Measurements from ENCODE around the gene NLRP7. TPM values are rescaled to one million over a fixed set of nuclear protein-coding genes. Genes with fewer than 3 reads are reported as not detected.

Gene NLRP7
- total RNA-seq, 1 donor from 2014 or later = not detected

DNA sequence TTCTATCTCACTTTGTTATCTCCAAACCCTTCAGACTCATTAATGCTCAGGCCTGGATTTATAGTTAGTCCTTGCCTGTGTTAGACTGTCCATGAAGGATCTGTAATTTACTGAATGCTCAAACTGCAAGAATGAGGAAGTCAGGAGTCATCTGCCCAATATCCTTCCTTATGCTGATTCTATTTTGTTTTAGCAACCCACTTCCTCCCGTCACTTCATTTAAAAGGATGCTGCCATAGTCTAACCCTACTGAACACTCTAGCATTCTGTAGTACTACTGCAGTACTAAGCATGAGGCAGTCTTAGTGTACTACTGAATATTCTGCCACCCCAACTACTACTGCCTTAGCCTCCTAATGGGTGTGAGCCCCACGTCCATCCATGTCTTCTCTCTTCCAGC lies 71.8 kb downstream of the NLRP7 start:
- no peak overlapping the region for H3K4me3 ChIP-seq (ENCODE audit: low read depth, low read length)
- TF ChIP-seq, protein P1, sequence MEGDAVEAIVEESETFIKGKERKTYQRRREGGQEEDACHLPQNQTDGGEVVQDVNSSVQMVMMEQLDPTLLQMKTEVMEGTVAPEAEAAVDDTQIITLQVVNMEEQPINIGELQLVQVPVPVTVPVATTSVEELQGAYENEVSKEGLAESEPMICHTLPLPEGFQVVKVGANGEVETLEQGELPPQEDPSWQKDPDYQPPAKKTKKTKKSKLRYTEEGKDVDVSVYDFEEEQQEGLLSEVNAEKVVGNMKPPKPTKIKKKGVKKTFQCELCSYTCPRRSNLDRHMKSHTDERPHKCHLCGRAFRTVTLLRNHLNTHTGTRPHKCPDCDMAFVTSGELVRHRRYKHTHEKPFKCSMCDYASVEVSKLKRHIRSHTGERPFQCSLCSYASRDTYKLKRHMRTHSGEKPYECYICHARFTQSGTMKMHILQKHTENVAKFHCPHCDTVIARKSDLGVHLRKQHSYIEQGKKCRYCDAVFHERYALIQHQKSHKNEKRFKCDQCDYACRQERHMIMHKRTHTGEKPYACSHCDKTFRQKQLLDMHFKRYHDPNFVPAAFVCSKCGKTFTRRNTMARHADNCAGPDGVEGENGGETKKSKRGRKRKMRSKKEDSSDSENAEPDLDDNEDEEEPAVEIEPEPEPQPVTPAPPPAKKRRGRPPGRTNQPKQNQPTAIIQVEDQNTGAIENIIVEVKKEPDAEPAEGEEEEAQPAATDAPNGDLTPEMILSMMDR (conservative IDR thresholded peaks at IDR 0.05; ENCODE audit: low read depth, low read length) = no peak
- DNase-seq (ENCODE audit: low read depth) = no peak

DNA sequence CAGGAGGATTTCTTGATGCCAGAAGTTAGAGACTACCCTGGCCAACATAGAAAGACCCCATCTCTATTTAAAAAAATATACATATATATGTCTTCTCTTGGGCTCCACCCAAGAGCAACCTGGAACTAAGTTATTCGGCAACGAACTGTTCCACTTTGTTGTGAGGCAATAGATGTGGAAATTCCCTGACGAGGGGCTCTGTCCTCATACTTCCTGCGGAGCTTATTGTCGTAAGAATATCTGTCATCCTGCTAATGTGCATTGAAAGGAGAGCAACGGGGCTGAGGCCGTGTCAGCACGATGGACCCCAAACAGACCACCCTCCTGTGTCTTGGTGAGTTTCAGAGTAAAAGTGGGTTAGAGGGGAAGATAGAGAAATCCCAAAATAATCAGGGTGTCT lies 73.3 kb downstream of the NLRP7 start, which contains the start of gene FCAR:
Gene FCAR, plus strand, starts transcription at position 246 of the 400 bp plus-strand sequence. Its CDS starts 55 bp downstream, at position 301.
- TF ChIP-seq, protein P1 (conservative IDR thresholded peaks at IDR 0.05; ENCODE audit: low read depth, low read length) = no peak
- H3K4me3 ChIP-seq (ENCODE audit: low read depth, low read length) = no peak within 1 kb of the TSS

More for the DNA sequence above, 73.3 kb downstream of the NLRP7 start, which contains the start of gene FCAR:
- no peak for DNase-seq (ENCODE audit: low read depth)

Other genes starting within 250 kb of the NLRP7 start
- gene KIR3DL3, start 223.1 kb downstream of the NLRP7 start, total RNA-seq = not detected in 2 replicates
- not detected in 2 replicates for gene KIR2DL3, start 209.0 kb downstream of the NLRP7 start, total RNA-seq
- gene KIR2DL1, start 177.7 kb downstream of the NLRP7 start, total RNA-seq = not detected in 2 replicates
- gene KIR2DL4, start 143.9 kb downstream of the NLRP7 start, total RNA-seq = not detected in 2 replicates
- not detected in 2 replicates for gene KIR3DL1, start 131.1 kb downstream of the NLRP7 start, total RNA-seq
- gene KIR2DS4, start 114.9 kb downstream of the NLRP7 start, total RNA-seq = not detected in 2 replicates
- gene KIR3DL2, start 97.1 kb downstream of the NLRP7 start, total RNA-seq = not detected in 2 replicates
- not detected in 2 replicates for gene FCAR, start 73.3 kb downstream of the NLRP7 start, total RNA-seq
- gene NCR1, start 41.4 kb downstream of the NLRP7 start, total RNA-seq = not detected in 2 replicates
- gene NLRP2, start 18.8 kb upstream of the NLRP7 start, total RNA-seq = 12.4 and 28.3 TPM in 2 replicates
- not detected in 2 replicates for gene GP6, start 90.7 kb upstream of the NLRP7 start, total RNA-seq
- gene RDH13, start 115.6 kb upstream of the NLRP7 start, total RNA-seq = 13.8 and 21.1 TPM in 2 replicates
- gene EPS8L1, start 128.3 kb upstream of the NLRP7 start, total RNA-seq = 17.3 and 33.8 TPM in 2 replicates
- 53.8 and 68.7 TPM in 2 replicates for gene PPP1R12C, start 170.1 kb upstream of the NLRP7 start, total RNA-seq
- gene TNNT1, start 201.7 kb upstream of the NLRP7 start, total RNA-seq = 1.8 and 24.4 TPM in 2 replicates
- gene TNNI3, start 210.2 kb upstream of the NLRP7 start, total RNA-seq = 0.40 and 0.51 TPM in 2 replicates
- 0.51 and 7.0 TPM in 2 replicates for gene DNAAF3, start 219.1 kb upstream of the NLRP7 start, total RNA-seq
- gene SYT5, start 232.8 kb upstream of the NLRP7 start, total RNA-seq = 0.29 TPM in 1 of 2 replicates, not detected in the other

Data from epithelial cell of proximal tubule (primary cell).